ENCODE results near the gene GGACT. TPM values are rescaled to one million over a fixed set of nuclear protein-coding genes. Genes with fewer than 3 reads are reported as not detected.
A peak's percentile ranks its signal among the peaks of the same experiment; 100 is the strongest.

Gene GGACT
- total RNA-seq, 2 donors from 2014 or later, result 6.7 to 10.0 TPM

GRCh38 chr13:100573121-100573520, 15.5 kb downstream of the GGACT start:
- H3K9ac ChIP-seq (ENCODE audit: low read depth in 2 of 2, low read length in 2 of 2), result no peak overlapping the region
- no peak overlapping the region for H3K27ac ChIP-seq
- H3K27me3 ChIP-seq, result no peaks in the 10 kb centered on the region
- peak; percentile 75 for DNase-seq
- H3K36me3 ChIP-seq, result no peaks in the 10 kb centered on the region
- no peak overlapping the region for H3K4me3 ChIP-seq
- intact Hi-C loops (cut with DNase I), result no loop called here
- H3K4me1 ChIP-seq, result no peaks in the 10 kb centered on the region
- TF ChIP-seq CTCF (IDR thresholded peaks at IDR 0.05), result peak; percentile 62
- no peaks in the 10 kb centered on the region for H3K9me3 ChIP-seq

GRCh38 chr13:100566543-100566942, 22.0 kb downstream of the GGACT start:
- intact Hi-C loops (cut with DNase I), result no loop called here
- H3K9me3 ChIP-seq, result no peaks in the 10 kb centered on the region
- H3K9ac ChIP-seq (ENCODE audit: low read depth in 2 of 2, low read length in 2 of 2), result no peak overlapping the region
- no peaks in the 10 kb centered on the region for H3K36me3 ChIP-seq
- no peaks in the 10 kb centered on the region for H3K4me1 ChIP-seq
- TF ChIP-seq CTCF (IDR thresholded peaks at IDR 0.05), result no peak
- H3K27ac ChIP-seq, result no peak overlapping the region
- no peaks in the 10 kb centered on the region for H3K27me3 ChIP-seq
- DNase-seq, result no peak
- no peak overlapping the region for H3K4me3 ChIP-seq

GRCh38 chr13:100565286-100565685, 23.3 kb downstream of the GGACT start:
- H3K36me3 ChIP-seq, result no peaks in the 10 kb centered on the region
- H3K9me3 ChIP-seq, result no peaks in the 10 kb centered on the region
- H3K27me3 ChIP-seq, result no peaks in the 10 kb centered on the region
- no peak overlapping the region for H3K27ac ChIP-seq
- intact Hi-C loops (cut with DNase I), result no loop called here
- no peaks in the 10 kb centered on the region for H3K4me1 ChIP-seq
- no peak for TF ChIP-seq CTCF (IDR thresholded peaks at IDR 0.05)
- no peak overlapping the region for H3K4me3 ChIP-seq
- no peak for DNase-seq
- H3K9ac ChIP-seq (ENCODE audit: low read depth in 2 of 2, low read length in 2 of 2), result no peak overlapping the region

- no peak for TF ChIP-seq CTCF (IDR thresholded peaks at IDR 0.05)
- no peak overlapping the region for H3K27ac ChIP-seq
- DNase-seq, result no peak
- H3K4me1 ChIP-seq, result no peaks in the 10 kb centered on the region
- no peak overlapping the region for H3K4me3 ChIP-seq
- intact Hi-C loops (cut with DNase I), result no loop called here
- H3K27me3 ChIP-seq, result no peaks in the 10 kb centered on the region
- H3K9me3 ChIP-seq, result no peaks in the 10 kb centered on the region
- no peaks in the 10 kb centered on the region for H3K36me3 ChIP-seq
- H3K9ac ChIP-seq (ENCODE audit: low read depth in 2 of 2, low read length in 2 of 2), result no peak overlapping the region
These were observed 24.0 kb downstream of the GGACT start for GRCh38 chr13:100564444-100565223.

- TF ChIP-seq CTCF (IDR thresholded peaks at IDR 0.05), result no peak
These were observed 24.8 kb downstream of the GGACT start for GRCh38 chr13:100563779-100564178.

More at GRCh38 chr13:100563779-100564178, 24.8 kb downstream of the GGACT start:
- no peaks in the 10 kb centered on the region for H3K9me3 ChIP-seq
- intact Hi-C loops (cut with DNase I), result no loop called here
- no peak overlapping the region for H3K4me3 ChIP-seq
- H3K36me3 ChIP-seq, result no peaks in the 10 kb centered on the region
- DNase-seq, result no peak
- no peak overlapping the region for H3K9ac ChIP-seq (ENCODE audit: low read depth in 2 of 2, low read length in 2 of 2)
- no peaks in the 10 kb centered on the region for H3K27me3 ChIP-seq
- H3K27ac ChIP-seq, result no peak overlapping the region
- no peaks in the 10 kb centered on the region for H3K4me1 ChIP-seq
